ENCODE measurements around the gene ZNF512. TPM values are rescaled to one million over a fixed set of nuclear protein-coding genes. Genes with fewer than 3 reads are reported as not detected.
"Not testable (repeated sequence)": the region's sequence is repeated elsewhere in the genome, so short reads cannot be mapped to it uniquely, and the experiment has no call there.

Gene ZNF512, protein sequence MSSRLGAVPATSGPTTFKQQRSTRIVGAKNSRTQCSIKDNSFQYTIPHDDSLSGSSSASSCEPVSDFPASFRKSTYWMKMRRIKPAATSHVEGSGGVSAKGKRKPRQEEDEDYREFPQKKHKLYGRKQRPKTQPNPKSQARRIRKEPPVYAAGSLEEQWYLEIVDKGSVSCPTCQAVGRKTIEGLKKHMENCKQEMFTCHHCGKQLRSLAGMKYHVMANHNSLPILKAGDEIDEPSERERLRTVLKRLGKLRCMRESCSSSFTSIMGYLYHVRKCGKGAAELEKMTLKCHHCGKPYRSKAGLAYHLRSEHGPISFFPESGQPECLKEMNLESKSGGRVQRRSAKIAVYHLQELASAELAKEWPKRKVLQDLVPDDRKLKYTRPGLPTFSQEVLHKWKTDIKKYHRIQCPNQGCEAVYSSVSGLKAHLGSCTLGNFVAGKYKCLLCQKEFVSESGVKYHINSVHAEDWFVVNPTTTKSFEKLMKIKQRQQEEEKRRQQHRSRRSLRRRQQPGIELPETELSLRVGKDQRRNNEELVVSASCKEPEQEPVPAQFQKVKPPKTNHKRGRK
- 75.9 TPM for polyA plus RNA-seq (2013, experiment 1 of 2)
- polyA plus RNA-seq (2013, experiment 2 of 2), result 67.5 TPM

- no peaks in the 10 kb centered on the region for H3K36me3 ChIP-seq (replicated peaks in 1 of 2; ENCODE audit: control insufficient read depth in 2 of 2, insufficient read depth in 2 of 2, low read length in 2 of 2)
- no peak within 1 kb of the TSS for H2BK12ac ChIP-seq (ENCODE audit: low read length)
- peak; percentile 89 for DNase-seq (ENCODE audit: low spot score)
- peaks cover 5% of the 10 kb centered on the region for H3K79me1 ChIP-seq (ENCODE audit: low read depth, low read length)
- peak within 1 kb of the TSS; percentile 77 for H3K18ac ChIP-seq (ENCODE audit: low read length)
- peak within 1 kb of the TSS; percentile 46 for H2AK5ac ChIP-seq (ENCODE audit: low read depth, low read length)
- no peak within 1 kb of the TSS for H2BK120ac ChIP-seq (ENCODE audit: low read depth, low read length)
- H3K27ac ChIP-seq (replicated peaks; ENCODE audit: low read length), result peak within 1 kb of the TSS; percentile 12
- H3K9ac ChIP-seq (ENCODE audit: low read depth, low read length, poor library complexity), result peak within 1 kb of the TSS; percentile 71
- peak within 1 kb of the TSS; percentile 59 for H3K4me2 ChIP-seq (ENCODE audit: insufficient read depth, low read length, poor library complexity, severe bottlenecking)
- peak within 1 kb of the TSS; percentile 5 for H3K23ac ChIP-seq (ENCODE audit: low read depth, low read length, poor library complexity)
- H3K9me3 ChIP-seq (replicated peaks in 1 of 2; ENCODE audit: control insufficient read depth in 2 of 2, insufficient read depth in 1 of 2, low read depth in 1 of 2, low read length in 2 of 2), result peaks cover 0 to 35% of the 10 kb centered on the region in 2 donors
- H2BK15ac ChIP-seq (ENCODE audit: low read length), result no peak within 1 kb of the TSS
- no peak within 1 kb of the TSS for H2BK5ac ChIP-seq (ENCODE audit: low read length)
- no peak within 1 kb of the TSS for H4K91ac ChIP-seq (ENCODE audit: low read depth, low read length, poor library complexity)
- no peak within 1 kb of the TSS for H4K8ac ChIP-seq (ENCODE audit: low read depth, low read length)
- peak within 1 kb of the TSS; percentile 88 to 97 for H3K4me3 ChIP-seq (ENCODE audit: low read length in 2 of 2)
- no peak within 1 kb of the TSS for H3K14ac ChIP-seq (ENCODE audit: low read length)
- no peaks in the 10 kb centered on the region for H3K27me3 ChIP-seq (ENCODE audit: control insufficient read depth in 3 of 3, insufficient read depth in 3 of 3, low read depth in 1 of 3, low read length in 3 of 3)
- H3K4ac ChIP-seq (ENCODE audit: low read length), result no peak within 1 kb of the TSS
- peaks cover 2 to 4% of the 10 kb centered on the region in 2 donors for H3K4me1 ChIP-seq (ENCODE audit: control insufficient read depth in 2 of 2, insufficient read depth in 1 of 2, low read depth in 1 of 2, low read length in 2 of 2)
- peak within 1 kb of the TSS; percentile 96 for H2AFZ ChIP-seq (ENCODE audit: low read length)
- WGBS, 2 donors (ENCODE audit: extremely low coverage in 2 of 2, insufficient read length in 2 of 2, insufficient replicate concordance in 1 of 2), result no CpG with 5 or more reads among the region's 38 CpGs
Observed at GRCh38 chr2:27582695-27583389, at the start of gene ZNF512. Gene ZNF512 (plus strand): TSS chr2:27583042. CDS start chr2:27583113, 71 bp downstream.

GRCh38 chr2:27537287-27537686, 45.6 kb upstream of the ZNF512 start:
- peaks cover 0 to 2% of the 10 kb centered on the region in 2 donors for H3K4me1 ChIP-seq (ENCODE audit: control insufficient read depth in 2 of 2, insufficient read depth in 1 of 2, low read depth in 1 of 2, low read length in 2 of 2)
- no peak overlapping the region for H4K8ac ChIP-seq (ENCODE audit: low read depth, low read length)
- H2AK5ac ChIP-seq (ENCODE audit: low read depth, low read length), result no peak overlapping the region
- H2BK120ac ChIP-seq (ENCODE audit: low read depth, low read length), result no peak overlapping the region
- no peak for DNase-seq (ENCODE audit: low spot score)
- H3K4me2 ChIP-seq (ENCODE audit: insufficient read depth, low read length, poor library complexity, severe bottlenecking), result no peak overlapping the region
- H2BK5ac ChIP-seq (ENCODE audit: low read length), result no peak overlapping the region
- H4K91ac ChIP-seq (ENCODE audit: low read depth, low read length, poor library complexity), result no peak overlapping the region
- no peak overlapping the region for H3K18ac ChIP-seq (ENCODE audit: low read length)
- no peaks in the 10 kb centered on the region for H3K36me3 ChIP-seq (replicated peaks in 1 of 2; ENCODE audit: control insufficient read depth in 2 of 2, insufficient read depth in 2 of 2, low read length in 2 of 2)
- no peak overlapping the region for H3K27ac ChIP-seq (replicated peaks; ENCODE audit: low read length)
- no peak overlapping the region for H2BK12ac ChIP-seq (ENCODE audit: low read length)
- H2BK15ac ChIP-seq (ENCODE audit: low read length), result no peak overlapping the region
- no peak overlapping the region for H3K4me3 ChIP-seq (ENCODE audit: low read length in 2 of 2)
- H3K9me3 ChIP-seq (replicated peaks in 1 of 2; ENCODE audit: control insufficient read depth in 2 of 2, insufficient read depth in 1 of 2, low read depth in 1 of 2, low read length in 2 of 2), result peaks cover 0 to 4% of the 10 kb centered on the region in 2 donors
- H2AFZ ChIP-seq (ENCODE audit: low read length), result no peak overlapping the region
- no peak overlapping the region for H3K4ac ChIP-seq (ENCODE audit: low read length)
- no peak overlapping the region for H3K14ac ChIP-seq (ENCODE audit: low read length)
- peaks cover 0 to 19% (median 0%) of the 10 kb centered on the region in 3 experiments for H3K27me3 ChIP-seq (ENCODE audit: control insufficient read depth in 3 of 3, insufficient read depth in 3 of 3, low read depth in 1 of 3, low read length in 3 of 3)
- H3K9ac ChIP-seq (ENCODE audit: low read depth, low read length, poor library complexity), result no peak overlapping the region
- no peak overlapping the region for H3K23ac ChIP-seq (ENCODE audit: low read depth, low read length, poor library complexity)
- H3K79me1 ChIP-seq (ENCODE audit: low read depth, low read length), result no peaks in the 10 kb centered on the region
- no CpG with 5 or more reads among the region's 4 CpGs for WGBS, 2 donors (ENCODE audit: extremely low coverage in 2 of 2, insufficient read length in 2 of 2, insufficient replicate concordance in 1 of 2)

- H3K79me1 ChIP-seq (ENCODE audit: low read depth, low read length); H2AFZ ChIP-seq (ENCODE audit: low read length); H2BK12ac ChIP-seq (ENCODE audit: low read length); H2BK15ac ChIP-seq (ENCODE audit: low read length); H3K36me3 ChIP-seq (replicated peaks in 1 of 2; ENCODE audit: control insufficient read depth in 2 of 2, insufficient read depth in 2 of 2, low read length in 2 of 2); H3K4me2 ChIP-seq (ENCODE audit: insufficient read depth, low read length, poor library complexity, severe bottlenecking); H3K27ac ChIP-seq (replicated peaks; ENCODE audit: low read length); DNase-seq (ENCODE audit: low spot score); H3K9me3 ChIP-seq (replicated peaks in 1 of 2; ENCODE audit: control insufficient read depth in 2 of 2, insufficient read depth in 1 of 2, low read depth in 1 of 2, low read length in 2 of 2); H2BK5ac ChIP-seq (ENCODE audit: low read length); H3K14ac ChIP-seq (ENCODE audit: low read length); H2BK120ac ChIP-seq (ENCODE audit: low read depth, low read length); H3K23ac ChIP-seq (ENCODE audit: low read depth, low read length, poor library complexity); H3K4me1 ChIP-seq (ENCODE audit: control insufficient read depth in 2 of 2, insufficient read depth in 1 of 2, low read depth in 1 of 2, low read length in 2 of 2); H4K8ac ChIP-seq (ENCODE audit: low read depth, low read length); H3K4ac ChIP-seq (ENCODE audit: low read length); H2AK5ac ChIP-seq (ENCODE audit: low read depth, low read length); H3K9ac ChIP-seq (ENCODE audit: low read depth, low read length, poor library complexity); H3K18ac ChIP-seq (ENCODE audit: low read length); H4K91ac ChIP-seq (ENCODE audit: low read depth, low read length, poor library complexity); H3K4me3 ChIP-seq (ENCODE audit: low read length in 2 of 2): not testable (repeated sequence)
- no CpG with 5 or more reads among the region's 6 CpGs for WGBS, 2 donors (ENCODE audit: extremely low coverage in 2 of 2, insufficient read length in 2 of 2, insufficient replicate concordance in 1 of 2)
- peaks cover 0 to 23% (median 0%) of the 10 kb centered on the region in 3 experiments for H3K27me3 ChIP-seq (ENCODE audit: control insufficient read depth in 3 of 3, insufficient read depth in 3 of 3, low read depth in 1 of 3, low read length in 3 of 3)
Observed at GRCh38 chr2:27538839-27539450, 43.9 kb upstream of the ZNF512 start.
